Naive thymus-derived CD8-positive, alpha-beta T cell (primary cell): ENCODE measurements around the gene SCN5A. TPM values are rescaled to one million over a fixed set of nuclear protein-coding genes. Genes with fewer than 3 reads are reported as not detected.

ENCODE experiments used
- ATAC-seq, 2 donors: fragments of 150-1000 bp; cut with Tn5 transposase in 1 of 2; sonication (Bioruptor Pico), chemical (Tn5 transposase) in 1 of 2; 1 replicate in 1 of 2; 2 replicates in 1 of 2; pipeline ENCODE4 v1.10.0; 2021; ENCODE audit warnings: mild to moderate bottlenecking in 2 of 2, moderate library complexity in 2 of 2
- POLR2A ChIA-PET: fragments of 350-600 bp; sonication (Branson Sonifier 250); formaldehyde crosslinking; loops from one replicate; lab custom pipeline; 2021; ENCODE audit warnings: antibody characterized with exemption; lab: Charles Lee
- DNase-seq, 10 donors: peaks; one replicate each; pipeline versions ENCODE4 v3.0.0 to v3.0.0-alpha.2; 2020 to 2022
- H3K27ac Mint-ChIP-seq, 10 donors: one replicate each; pipeline ENCODE4 v1.8.0; 2020 to 2022; ENCODE audit warnings: mild to moderate bottlenecking in 10 of 10, mixed read lengths in 10 of 10, moderate library complexity in 4 of 10, inconsistent platforms in 1 of 10
- H3K27me3 Mint-ChIP-seq, 5 donors: one replicate each; pipeline ENCODE4 v1.8.0; 2021 to 2022; ENCODE audit warnings: mixed read lengths in 5 of 5
- H3K36me3 Mint-ChIP-seq, 3 donors: one replicate each; pipeline ENCODE4 v1.8.0; 2020 to 2022; ENCODE audit warnings: mixed read lengths in 3 of 3, mild to moderate bottlenecking in 2 of 3, inconsistent platforms in 1 of 3
- H3K4me1 Mint-ChIP-seq, 4 donors: one replicate each; pipeline ENCODE4 v1.8.0; 2021 to 2022; ENCODE audit warnings: mixed read lengths in 4 of 4
- H3K4me3 Mint-ChIP-seq, 10 donors: one replicate each; pipeline ENCODE4 v1.8.0; 2020 to 2022; ENCODE audit warnings: mild to moderate bottlenecking in 10 of 10, mixed read lengths in 10 of 10, moderate library complexity in 6 of 10, inconsistent platforms in 1 of 10
- H3K9me3 Mint-ChIP-seq, 9 donors: one replicate each; pipeline ENCODE4 v1.8.0; 2020 to 2022; ENCODE audit warnings: mixed read lengths in 9 of 9, mild to moderate bottlenecking in 3 of 9, inconsistent platforms in 1 of 9, moderate library complexity in 1 of 9
- polyA plus RNA-seq, 3 donors: library from polyadenylated mRNA; unstranded; fragments of 300-500 nt; fragmentation: Illumina TruSeq; gene quantifications; one replicate each; pipeline ENCODE4 v1.2.3, GENCODE V29; 2021
- total RNA-seq, 8 experiments: library from RNA in 2 of 8; stranded (reverse) in 2 of 8; gene quantifications; one replicate each; pipeline ENCODE4 v1.2.3 and lab custom pipeline; 2021 to 2026

The SCN5A gene
- total and polyA plus RNA-seq, 5 experiments from 2014 or later = 0.25 to 0.55 TPM; not detected in 3

GRCh38 chr3:38524141-38524739 is 125.2 kb downstream of the SCN5A start:
- POLR2A ChIA-PET = no interaction called here
- Mint-ChIP-seq H3K27me3 (no peaks in the 10 kb centered on the region), H3K9me3 (no peaks in the 10 kb centered on the region), H3K27ac (no peak overlapping the region), H3K4me1 (peaks cover 11 to 36% (median 23%) of the 10 kb centered on the region in 4 donors), H3K36me3 (peaks cover 0 to 66% (median 36%) of the 10 kb centered on the region in 3 donors), H3K4me3 (no peak overlapping the region)
- DNase-seq (no peak), ATAC-seq (no peak)

GRCh38 chr3:38522002-38522401 is 127.5 kb downstream of the SCN5A start:
- peak overlapping the region in 2 of 10 donors; percentile 40 to 41 for H3K27ac Mint-ChIP-seq
- no peak for ATAC-seq
- DNase-seq = no peak
- H3K9me3 Mint-ChIP-seq = no peaks in the 10 kb centered on the region
- H3K4me3 Mint-ChIP-seq = no peak overlapping the region
- H3K36me3 Mint-ChIP-seq = peaks cover 0 to 56% (median 26%) of the 10 kb centered on the region in 3 donors
- POLR2A ChIA-PET = interaction anchor here (0.6 to 2.3 kb wide), 2 partner anchors 22 to 26 kb away, joined by 4 to 8 read pairs; partner anchors contain the start of gene EXOG
- H3K4me1 Mint-ChIP-seq = peaks cover 15 to 42% (median 34%) of the 10 kb centered on the region in 4 donors
- H3K27me3 Mint-ChIP-seq = no peaks in the 10 kb centered on the region

- peak; percentile 42 to 43 for ATAC-seq
- POLR2A ChIA-PET = interaction anchor here (0.9 to 2.3 kb wide), 2 partner anchors 25 to 130 kb away, joined by 4 to 8 read pairs; partner anchors contain the start of gene EXOG
- H3K9me3 Mint-ChIP-seq = no peaks in the 10 kb centered on the region
- peak overlapping the region in 2 of 10 donors; percentile 4 to 13 for H3K4me3 Mint-ChIP-seq
- peak overlapping the region in 5 of 10 donors; percentile 3 to 92 (median 50) for H3K27ac Mint-ChIP-seq
- peak; percentile 26 to 77 (median 60) for DNase-seq
- H3K27me3 Mint-ChIP-seq = no peaks in the 10 kb centered on the region
- peaks cover 15 to 42% (median 34%) of the 10 kb centered on the region in 4 donors for H3K4me1 Mint-ChIP-seq
- peaks cover 0 to 55% (median 24%) of the 10 kb centered on the region in 3 donors for H3K36me3 Mint-ChIP-seq
Measured at GRCh38 chr3:38521391-38521987, 128.0 kb downstream of the SCN5A start.

- no peaks in the 10 kb centered on the region for H3K9me3 Mint-ChIP-seq
- POLR2A ChIA-PET = interaction anchor here (1.0 to 2.3 kb wide), 3 partner anchors 23 to 382 kb away, joined by 3 to 8 read pairs (median 4); partner anchors contain the start of genes ACAA1 and EXOG
- peak overlapping the region; percentile 2 to 76 (median 56) for H3K4me3 Mint-ChIP-seq
- peaks cover 15 to 42% (median 34%) of the 10 kb centered on the region in 4 donors for H3K4me1 Mint-ChIP-seq
- ATAC-seq (peak; percentile 94 to 95), DNase-seq (peak in 8 of 10 donors; percentile 12 to 81 (median 44))
- no peaks in the 10 kb centered on the region for H3K27me3 Mint-ChIP-seq
- peaks cover 0 to 48% (median 19%) of the 10 kb centered on the region in 3 donors for H3K36me3 Mint-ChIP-seq
- H3K27ac Mint-ChIP-seq = peak overlapping the region; percentile 2 to 95 (median 88)
Measured at GRCh38 chr3:38519651-38520050, 129.8 kb downstream of the SCN5A start.

GRCh38 chr3:38519000-38519399 is 130.5 kb downstream of the SCN5A start:
- POLR2A ChIA-PET = interaction anchor here (1.3 kb wide), 1 partner anchor 23 kb away, joined by 3 read pairs; the partner anchor contains the start of gene EXOG
- ATAC-seq (no peak), DNase-seq (no peak)
- H3K4me1 Mint-ChIP-seq = peaks cover 15 to 42% (median 34%) of the 10 kb centered on the region in 4 donors
- H3K27me3 Mint-ChIP-seq = no peaks in the 10 kb centered on the region
- H3K9me3 Mint-ChIP-seq = no peaks in the 10 kb centered on the region
- H3K36me3 Mint-ChIP-seq = peaks cover 0 to 48% (median 13%) of the 10 kb centered on the region in 3 donors
- peak overlapping the region in 3 of 10 donors; percentile 13 to 76 (median 56) for H3K4me3 Mint-ChIP-seq
- H3K27ac Mint-ChIP-seq = peak overlapping the region; percentile 2 to 95 (median 86)

- Mint-ChIP-seq H3K27me3 (no peaks in the 10 kb centered on the region), H3K4me3 (no peak overlapping the region), H3K36me3 (peaks cover 0 to 40% (median 7%) of the 10 kb centered on the region in 3 donors), H3K9me3 (no peaks in the 10 kb centered on the region), H3K4me1 (peaks cover 15 to 40% (median 34%) of the 10 kb centered on the region in 4 donors), H3K27ac (peak overlapping the region in 3 of 10 donors; percentile 2 to 5 (median 4))
- no peak for ATAC-seq
- POLR2A ChIA-PET = no interaction called here
- no peak for DNase-seq
Measured at GRCh38 chr3:38516669-38517068, 132.8 kb downstream of the SCN5A start.

GRCh38 chr3:38515367-38515766 is 134.1 kb downstream of the SCN5A start:
- DNase-seq (no peak), ATAC-seq (no peak)
- no peaks in the 10 kb centered on the region for H3K9me3 Mint-ChIP-seq
- peaks cover 11 to 27% (median 22%) of the 10 kb centered on the region in 4 donors for H3K4me1 Mint-ChIP-seq
- no peaks in the 10 kb centered on the region for H3K27me3 Mint-ChIP-seq
- H3K36me3 Mint-ChIP-seq = peaks cover 0 to 51% (median 7%) of the 10 kb centered on the region in 3 donors
- no peak overlapping the region for H3K4me3 Mint-ChIP-seq
- POLR2A ChIA-PET = no interaction called here
- no peak overlapping the region for H3K27ac Mint-ChIP-seq

- no peak overlapping the region for H3K27ac Mint-ChIP-seq
- no peaks in the 10 kb centered on the region for H3K27me3 Mint-ChIP-seq
- DNase-seq (no peak), ATAC-seq (no peak)
- H3K36me3 Mint-ChIP-seq = peaks cover 0 to 73% (median 16%) of the 10 kb centered on the region in 3 donors
- no peaks in the 10 kb centered on the region for H3K9me3 Mint-ChIP-seq
- H3K4me1 Mint-ChIP-seq = no peaks in the 10 kb centered on the region
- POLR2A ChIA-PET = interaction anchor here (1.8 kb wide), 1 partner anchor 15 kb away, joined by 6 read pairs; no protein-coding TSS in a partner anchor
- no peak overlapping the region for H3K4me3 Mint-ChIP-seq
Measured at GRCh38 chr3:38511546-38511945, 137.9 kb downstream of the SCN5A start.

- Mint-ChIP-seq H3K27ac (peak overlapping the region in 1 of 10 donors; percentile 59), H3K27me3 (no peaks in the 10 kb centered on the region), H3K4me1 (no peaks in the 10 kb centered on the region), H3K36me3 (peaks cover 0 to 77% (median 19%) of the 10 kb centered on the region in 3 donors), H3K9me3 (no peaks in the 10 kb centered on the region), H3K4me3 (no peak overlapping the region)
- POLR2A ChIA-PET = interaction anchor here (1.8 kb wide), 1 partner anchor 14 kb away, joined by 6 read pairs; no protein-coding TSS in a partner anchor
- ATAC-seq = no peak
- DNase-seq = no peak
Measured at GRCh38 chr3:38510631-38511030, 138.9 kb downstream of the SCN5A start.

- peaks cover 0 to 77% (median 14%) of the 10 kb centered on the region in 3 donors for H3K36me3 Mint-ChIP-seq
- no peaks in the 10 kb centered on the region for H3K9me3 Mint-ChIP-seq
- H3K27ac Mint-ChIP-seq = peak overlapping the region in 1 of 10 donors; percentile 36
- POLR2A ChIA-PET = no interaction called here
- H3K4me3 Mint-ChIP-seq = no peak overlapping the region
- no peaks in the 10 kb centered on the region for H3K4me1 Mint-ChIP-seq
- no peak for DNase-seq
- H3K27me3 Mint-ChIP-seq = no peaks in the 10 kb centered on the region
- no peak for ATAC-seq
Measured at GRCh38 chr3:38509732-38510131, 139.8 kb downstream of the SCN5A start.

- POLR2A ChIA-PET = no interaction called here
- Mint-ChIP-seq H3K27me3 (no peaks in the 10 kb centered on the region), H3K4me3 (no peak overlapping the region), H3K9me3 (no peaks in the 10 kb centered on the region), H3K4me1 (no peaks in the 10 kb centered on the region), H3K27ac (peak overlapping the region in 2 of 10 donors; percentile 3 to 31), H3K36me3 (peaks cover 0 to 80% (median 23%) of the 10 kb centered on the region in 3 donors)
- ATAC-seq (no peak), DNase-seq (no peak)
Measured at GRCh38 chr3:38507120-38507519, 142.4 kb downstream of the SCN5A start.

GRCh38 chr3:38500688-38501417 is 148.6 kb downstream of the SCN5A start:
- ATAC-seq (no peak), DNase-seq (no peak)
- Mint-ChIP-seq H3K4me3 (no peak overlapping the region), H3K27me3 (no peaks in the 10 kb centered on the region), H3K4me1 (peaks cover 13 to 26% (median 21%) of the 10 kb centered on the region in 4 donors), H3K27ac (peak overlapping the region in 2 of 10 donors; percentile 18 to 25), H3K9me3 (no peaks in the 10 kb centered on the region), H3K36me3 (peaks cover 0 to 60% (median 10%) of the 10 kb centered on the region in 3 donors)
- POLR2A ChIA-PET = no interaction called here
